Epithelial cell of proximal tubule (primary cell): ENCODE data around the gene COX4I1. TPM values are rescaled to one million over a fixed set of nuclear protein-coding genes. Genes with fewer than 3 reads are reported as not detected.

Experiments used
- DNase-seq: peaks from one replicate; pipeline ENCODE4 v3.0.0-alpha.2; 2011; ENCODE audit warnings: low read depth
- H3K4me3 ChIP-seq: 2 replicates; pipeline ENCODE4 v1.5.1; 2011; ENCODE audit warnings: low read depth, mild to moderate bottlenecking, low read length
- total RNA-seq: library from RNA; depleted of rRNA; stranded (reverse); fragments of >200 nt; gene quantifications from 2 replicates; pipeline ENCODE4 v1.2.3, GENCODE V29; 2015
- TF ChIP-seq, protein P1 (sequence below): conservative IDR thresholded peaks from 2 replicates; pipeline ENCODE4 v1.5.1; 2012; ENCODE audit warnings: low read depth, mild to moderate bottlenecking, low read length

Gene COX4I1
- total RNA-seq, 1 donor from 2014 or later, result 824 TPM

DNA sequence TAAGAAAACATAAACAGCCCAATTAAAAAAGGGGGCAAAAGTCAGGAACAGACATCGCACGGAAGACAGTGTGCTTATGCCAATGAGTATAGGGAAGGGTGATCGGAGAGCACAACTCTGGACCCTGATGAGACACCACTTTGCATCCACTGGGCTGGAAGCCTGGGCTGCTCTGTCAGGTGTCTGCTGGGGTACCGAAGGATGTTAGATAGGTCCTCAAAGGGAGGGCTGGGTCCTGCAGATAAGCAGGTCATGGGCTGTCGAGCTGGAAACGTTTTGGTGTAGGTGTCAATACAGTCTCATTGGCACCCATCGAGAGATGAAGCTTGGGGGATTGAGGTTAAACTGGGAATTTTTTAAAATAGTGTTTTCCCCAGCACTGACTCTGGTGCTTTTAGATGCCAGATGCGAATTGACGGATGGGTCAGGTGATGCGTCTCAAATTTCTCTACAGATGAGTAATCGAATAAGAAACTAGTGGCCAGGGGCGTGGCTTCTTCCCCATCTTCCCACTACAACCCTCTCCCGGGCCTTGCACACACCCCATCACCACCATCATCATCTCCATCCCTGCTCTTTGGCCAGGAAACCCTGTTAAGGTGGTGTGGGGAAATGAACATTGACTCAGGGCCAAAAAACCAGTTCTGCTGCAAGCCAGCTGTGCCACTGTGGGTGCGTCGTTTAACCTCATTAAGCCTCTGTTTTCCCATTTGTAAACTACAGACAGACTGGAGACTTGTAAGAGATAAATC lies 51.7 kb downstream of the COX4I1 start:
- DNase-seq, result no peak
- TF ChIP-seq, protein P1, sequence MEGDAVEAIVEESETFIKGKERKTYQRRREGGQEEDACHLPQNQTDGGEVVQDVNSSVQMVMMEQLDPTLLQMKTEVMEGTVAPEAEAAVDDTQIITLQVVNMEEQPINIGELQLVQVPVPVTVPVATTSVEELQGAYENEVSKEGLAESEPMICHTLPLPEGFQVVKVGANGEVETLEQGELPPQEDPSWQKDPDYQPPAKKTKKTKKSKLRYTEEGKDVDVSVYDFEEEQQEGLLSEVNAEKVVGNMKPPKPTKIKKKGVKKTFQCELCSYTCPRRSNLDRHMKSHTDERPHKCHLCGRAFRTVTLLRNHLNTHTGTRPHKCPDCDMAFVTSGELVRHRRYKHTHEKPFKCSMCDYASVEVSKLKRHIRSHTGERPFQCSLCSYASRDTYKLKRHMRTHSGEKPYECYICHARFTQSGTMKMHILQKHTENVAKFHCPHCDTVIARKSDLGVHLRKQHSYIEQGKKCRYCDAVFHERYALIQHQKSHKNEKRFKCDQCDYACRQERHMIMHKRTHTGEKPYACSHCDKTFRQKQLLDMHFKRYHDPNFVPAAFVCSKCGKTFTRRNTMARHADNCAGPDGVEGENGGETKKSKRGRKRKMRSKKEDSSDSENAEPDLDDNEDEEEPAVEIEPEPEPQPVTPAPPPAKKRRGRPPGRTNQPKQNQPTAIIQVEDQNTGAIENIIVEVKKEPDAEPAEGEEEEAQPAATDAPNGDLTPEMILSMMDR, result no peak
- no peak overlapping the region for H3K4me3 ChIP-seq

DNA sequence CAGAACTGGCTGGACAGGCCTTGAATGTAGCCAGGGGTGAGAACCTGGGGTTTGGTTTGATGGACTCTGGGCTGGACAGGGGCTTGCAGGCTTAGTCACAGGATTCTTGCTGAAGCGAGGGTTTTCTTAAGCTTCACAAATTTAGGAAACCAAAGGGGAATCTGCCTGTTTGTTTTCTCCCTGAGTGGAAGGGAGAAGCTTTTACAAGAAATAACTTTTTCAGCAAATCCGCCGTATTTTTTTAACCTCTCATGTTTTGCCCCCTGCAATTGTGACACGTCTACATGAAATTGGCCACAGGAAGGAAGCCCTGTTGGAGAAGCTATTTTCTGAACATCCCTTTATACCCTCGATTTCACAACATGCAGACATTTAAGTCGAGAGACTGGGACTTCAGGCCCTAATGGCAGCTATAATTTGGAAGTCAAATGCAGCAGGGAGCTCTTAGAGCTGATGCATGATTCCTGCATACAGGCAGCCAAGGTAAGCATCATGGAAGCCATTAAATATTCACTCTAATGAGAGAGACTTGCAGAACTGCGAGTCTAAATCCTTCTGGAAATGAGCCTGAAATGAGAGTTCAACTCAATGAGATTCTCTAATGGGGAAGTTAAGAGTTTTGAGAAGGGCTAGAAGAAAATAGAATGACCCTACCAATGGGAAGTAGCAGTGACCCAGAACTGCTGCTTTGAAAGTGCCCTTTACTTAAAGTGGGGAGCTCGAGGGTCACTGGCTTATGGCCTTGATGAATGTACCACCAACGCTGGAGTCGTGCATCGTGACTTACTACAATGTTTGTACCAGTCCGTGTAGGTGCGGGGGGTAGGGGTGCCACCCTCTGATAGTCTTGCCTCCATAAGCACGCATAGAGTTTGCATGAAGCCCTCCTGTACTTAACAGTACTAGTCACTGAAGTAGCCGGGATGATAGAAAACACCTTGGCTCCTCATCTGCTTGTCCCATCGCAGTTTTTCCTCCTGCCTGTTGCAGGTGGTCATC lies 54.4 kb downstream of the COX4I1 start:
- H3K4me3 ChIP-seq, result no peak overlapping the region
- no peak for DNase-seq
- TF ChIP-seq, protein P1, result no peak

DNA sequence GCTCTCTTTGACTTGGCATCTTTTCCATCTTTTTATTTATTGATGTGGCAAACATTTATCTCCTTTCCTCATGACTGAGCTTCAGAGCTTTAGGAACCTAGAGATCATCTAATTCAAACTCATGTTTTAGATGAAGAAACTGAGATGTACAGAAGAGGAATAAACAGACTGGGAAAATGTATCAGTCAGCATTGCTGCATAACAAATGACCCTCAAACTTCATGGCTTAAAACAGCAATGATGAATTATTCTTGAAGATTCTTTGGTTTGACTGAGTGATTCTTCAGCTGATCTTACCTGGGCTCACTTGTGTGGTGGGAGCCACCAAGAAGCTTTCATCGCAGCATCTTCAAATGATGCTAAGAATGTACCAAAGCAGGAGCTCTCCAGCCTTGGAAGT lies 55.4 kb downstream of the COX4I1 start:
- TF ChIP-seq, protein P1, result no peak
- DNase-seq, result no peak
- H3K4me3 ChIP-seq, result no peak overlapping the region

DNA sequence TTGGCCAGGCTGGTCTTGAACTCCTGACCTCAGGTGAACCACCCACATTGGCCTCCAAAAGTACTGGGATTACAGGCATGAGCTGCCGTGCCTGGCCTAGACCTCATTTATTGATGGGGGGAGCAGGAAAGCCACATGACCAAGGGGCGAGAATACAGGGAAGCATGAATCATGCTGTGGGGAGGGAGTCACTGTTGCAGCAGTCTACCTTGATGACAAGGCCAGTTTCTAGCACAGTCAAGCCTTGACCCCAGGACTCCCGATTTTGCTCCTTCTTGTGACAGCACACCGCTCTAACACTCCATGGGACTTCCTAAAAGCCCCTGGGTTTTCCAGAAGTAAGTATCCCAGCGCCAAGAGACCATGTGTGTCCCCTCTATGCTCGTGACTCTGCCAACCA lies 56.6 kb downstream of the COX4I1 start:
- TF ChIP-seq, protein P1, result no peak
- no peak overlapping the region for H3K4me3 ChIP-seq
- no peak for DNase-seq

DNA sequence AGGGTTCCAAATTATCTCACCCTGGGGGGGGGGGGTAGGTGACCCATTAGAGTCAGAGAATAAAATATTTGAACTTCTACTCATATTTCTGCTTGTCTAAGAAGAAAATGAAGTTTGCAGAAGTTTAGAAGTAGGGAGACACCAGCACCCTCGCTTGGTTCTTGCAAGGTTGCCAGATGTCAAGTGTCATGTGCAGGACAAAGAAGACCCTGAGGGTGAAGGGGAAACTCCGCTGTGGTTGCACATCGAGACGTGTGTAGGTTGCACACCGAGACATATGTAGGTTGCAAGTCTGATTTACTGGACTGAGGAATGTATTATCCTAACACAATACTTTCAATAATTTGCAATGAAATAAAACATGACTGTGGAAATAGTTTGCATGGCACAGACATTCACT lies 57.1 kb downstream of the COX4I1 start:
- H3K4me3 ChIP-seq, result no peak overlapping the region
- TF ChIP-seq, protein P1, result no peak
- DNase-seq, result no peak

Other genes with a start within 250 kb of the COX4I1 start
- gene GSE1, start 186.4 kb upstream of the COX4I1 start, total RNA-seq, result 19.4 and 41.9 TPM in 2 replicates
- 40.2 and 50.9 TPM in 2 replicates for gene GINS2, start 110.7 kb upstream of the COX4I1 start, total RNA-seq
- gene C16orf74, start 48.6 kb upstream of the COX4I1 start, total RNA-seq, result 8.2 and 12.2 TPM in 2 replicates
- gene EMC8, start 151 bp upstream of the COX4I1 start, total RNA-seq, result 45.9 and 62.9 TPM in 2 replicates
- gene IRF8, start 99.5 kb downstream of the COX4I1 start, total RNA-seq, result 0.17 and 2.2 TPM in 2 replicates